ENCODE results near the gene EPC2. TPM values are rescaled to one million over a fixed set of nuclear protein-coding genes. Genes with fewer than 3 reads are reported as not detected.

EPC2 gene
- total and polyA plus RNA-seq, 2 of the 8 experiments (the other 6 are each of a cell fraction or from before 2014, with no cell fraction given): 16.1 to 25.7 TPM

DNA sequence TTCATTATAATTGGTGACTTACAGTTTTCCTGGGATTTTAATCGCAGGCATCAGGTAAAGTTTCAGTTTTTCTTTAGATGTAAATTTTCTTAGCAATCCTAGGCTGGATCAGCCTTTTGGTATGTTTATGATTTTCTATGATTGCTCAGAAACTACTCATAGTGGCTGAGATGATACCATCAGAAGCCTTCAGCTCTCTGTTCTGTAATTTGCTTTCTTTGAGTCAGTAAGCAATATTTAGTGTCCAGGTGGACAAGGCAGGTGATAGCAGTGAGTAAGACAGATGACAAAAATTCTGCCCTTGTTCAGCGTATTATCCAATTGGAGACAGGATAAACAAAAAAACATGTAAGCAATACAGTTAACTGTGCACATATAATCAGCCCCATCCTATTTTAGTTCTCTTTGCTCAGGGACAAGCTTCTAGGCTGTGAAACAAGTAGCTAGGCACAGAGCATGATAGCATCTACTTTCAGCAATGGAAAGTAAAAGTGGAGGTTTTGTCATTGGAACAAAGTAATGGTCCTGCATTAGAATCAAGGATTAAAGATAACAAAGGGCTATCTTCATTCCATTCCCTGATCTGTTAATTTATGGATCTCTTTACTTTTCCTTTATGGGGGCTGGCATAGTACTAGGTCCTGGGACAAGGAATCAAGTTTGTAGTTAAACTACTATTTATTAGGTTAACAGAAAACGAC lies 100.8 kb downstream of the EPC2 start (continued):
- TF ChIP-seq, protein P1, sequence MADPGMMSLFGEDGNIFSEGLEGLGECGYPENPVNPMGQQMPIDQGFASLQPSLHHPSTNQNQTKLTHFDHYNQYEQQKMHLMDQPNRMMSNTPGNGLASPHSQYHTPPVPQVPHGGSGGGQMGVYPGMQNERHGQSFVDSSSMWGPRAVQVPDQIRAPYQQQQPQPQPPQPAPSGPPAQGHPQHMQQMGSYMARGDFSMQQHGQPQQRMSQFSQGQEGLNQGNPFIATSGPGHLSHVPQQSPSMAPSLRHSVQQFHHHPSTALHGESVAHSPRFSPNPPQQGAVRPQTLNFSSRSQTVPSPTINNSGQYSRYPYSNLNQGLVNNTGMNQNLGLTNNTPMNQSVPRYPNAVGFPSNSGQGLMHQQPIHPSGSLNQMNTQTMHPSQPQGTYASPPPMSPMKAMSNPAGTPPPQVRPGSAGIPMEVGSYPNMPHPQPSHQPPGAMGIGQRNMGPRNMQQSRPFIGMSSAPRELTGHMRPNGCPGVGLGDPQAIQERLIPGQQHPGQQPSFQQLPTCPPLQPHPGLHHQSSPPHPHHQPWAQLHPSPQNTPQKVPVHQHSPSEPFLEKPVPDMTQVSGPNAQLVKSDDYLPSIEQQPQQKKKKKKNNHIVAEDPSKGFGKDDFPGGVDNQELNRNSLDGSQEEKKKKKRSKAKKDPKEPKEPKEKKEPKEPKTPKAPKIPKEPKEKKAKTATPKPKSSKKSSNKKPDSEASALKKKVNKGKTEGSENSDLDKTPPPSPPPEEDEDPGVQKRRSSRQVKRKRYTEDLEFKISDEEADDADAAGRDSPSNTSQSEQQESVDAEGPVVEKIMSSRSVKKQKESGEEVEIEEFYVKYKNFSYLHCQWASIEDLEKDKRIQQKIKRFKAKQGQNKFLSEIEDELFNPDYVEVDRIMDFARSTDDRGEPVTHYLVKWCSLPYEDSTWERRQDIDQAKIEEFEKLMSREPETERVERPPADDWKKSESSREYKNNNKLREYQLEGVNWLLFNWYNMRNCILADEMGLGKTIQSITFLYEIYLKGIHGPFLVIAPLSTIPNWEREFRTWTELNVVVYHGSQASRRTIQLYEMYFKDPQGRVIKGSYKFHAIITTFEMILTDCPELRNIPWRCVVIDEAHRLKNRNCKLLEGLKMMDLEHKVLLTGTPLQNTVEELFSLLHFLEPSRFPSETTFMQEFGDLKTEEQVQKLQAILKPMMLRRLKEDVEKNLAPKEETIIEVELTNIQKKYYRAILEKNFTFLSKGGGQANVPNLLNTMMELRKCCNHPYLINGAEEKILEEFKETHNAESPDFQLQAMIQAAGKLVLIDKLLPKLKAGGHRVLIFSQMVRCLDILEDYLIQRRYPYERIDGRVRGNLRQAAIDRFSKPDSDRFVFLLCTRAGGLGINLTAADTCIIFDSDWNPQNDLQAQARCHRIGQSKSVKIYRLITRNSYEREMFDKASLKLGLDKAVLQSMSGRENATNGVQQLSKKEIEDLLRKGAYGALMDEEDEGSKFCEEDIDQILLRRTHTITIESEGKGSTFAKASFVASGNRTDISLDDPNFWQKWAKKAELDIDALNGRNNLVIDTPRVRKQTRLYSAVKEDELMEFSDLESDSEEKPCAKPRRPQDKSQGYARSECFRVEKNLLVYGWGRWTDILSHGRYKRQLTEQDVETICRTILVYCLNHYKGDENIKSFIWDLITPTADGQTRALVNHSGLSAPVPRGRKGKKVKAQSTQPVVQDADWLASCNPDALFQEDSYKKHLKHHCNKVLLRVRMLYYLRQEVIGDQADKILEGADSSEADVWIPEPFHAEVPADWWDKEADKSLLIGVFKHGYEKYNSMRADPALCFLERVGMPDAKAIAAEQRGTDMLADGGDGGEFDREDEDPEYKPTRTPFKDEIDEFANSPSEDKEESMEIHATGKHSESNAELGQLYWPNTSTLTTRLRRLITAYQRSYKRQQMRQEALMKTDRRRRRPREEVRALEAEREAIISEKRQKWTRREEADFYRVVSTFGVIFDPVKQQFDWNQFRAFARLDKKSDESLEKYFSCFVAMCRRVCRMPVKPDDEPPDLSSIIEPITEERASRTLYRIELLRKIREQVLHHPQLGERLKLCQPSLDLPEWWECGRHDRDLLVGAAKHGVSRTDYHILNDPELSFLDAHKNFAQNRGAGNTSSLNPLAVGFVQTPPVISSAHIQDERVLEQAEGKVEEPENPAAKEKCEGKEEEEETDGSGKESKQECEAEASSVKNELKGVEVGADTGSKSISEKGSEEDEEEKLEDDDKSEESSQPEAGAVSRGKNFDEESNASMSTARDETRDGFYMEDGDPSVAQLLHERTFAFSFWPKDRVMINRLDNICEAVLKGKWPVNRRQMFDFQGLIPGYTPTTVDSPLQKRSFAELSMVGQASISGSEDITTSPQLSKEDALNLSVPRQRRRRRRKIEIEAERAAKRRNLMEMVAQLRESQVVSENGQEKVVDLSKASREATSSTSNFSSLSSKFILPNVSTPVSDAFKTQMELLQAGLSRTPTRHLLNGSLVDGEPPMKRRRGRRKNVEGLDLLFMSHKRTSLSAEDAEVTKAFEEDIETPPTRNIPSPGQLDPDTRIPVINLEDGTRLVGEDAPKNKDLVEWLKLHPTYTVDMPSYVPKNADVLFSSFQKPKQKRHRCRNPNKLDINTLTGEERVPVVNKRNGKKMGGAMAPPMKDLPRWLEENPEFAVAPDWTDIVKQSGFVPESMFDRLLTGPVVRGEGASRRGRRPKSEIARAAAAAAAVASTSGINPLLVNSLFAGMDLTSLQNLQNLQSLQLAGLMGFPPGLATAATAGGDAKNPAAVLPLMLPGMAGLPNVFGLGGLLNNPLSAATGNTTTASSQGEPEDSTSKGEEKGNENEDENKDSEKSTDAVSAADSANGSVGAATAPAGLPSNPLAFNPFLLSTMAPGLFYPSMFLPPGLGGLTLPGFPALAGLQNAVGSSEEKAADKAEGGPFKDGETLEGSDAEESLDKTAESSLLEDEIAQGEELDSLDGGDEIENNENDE (IDR thresholded peaks at IDR 0.05; ENCODE audit: insufficient replicate concordance, low read length): no peak
- TF ChIP-seq, protein P2, sequence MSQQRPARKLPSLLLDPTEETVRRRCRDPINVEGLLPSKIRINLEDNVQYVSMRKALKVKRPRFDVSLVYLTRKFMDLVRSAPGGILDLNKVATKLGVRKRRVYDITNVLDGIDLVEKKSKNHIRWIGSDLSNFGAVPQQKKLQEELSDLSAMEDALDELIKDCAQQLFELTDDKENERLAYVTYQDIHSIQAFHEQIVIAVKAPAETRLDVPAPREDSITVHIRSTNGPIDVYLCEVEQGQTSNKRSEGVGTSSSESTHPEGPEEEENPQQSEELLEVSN (IDR thresholded peaks at IDR 0.05): no peak
- TF ChIP-seq RFX5 (IDR thresholded peaks at IDR 0.05; ENCODE audit: borderline replicate concordance, low read depth, low read length) (no peak), TBP (IDR thresholded peaks at IDR 0.05; ENCODE audit: low read depth, low read length) (no peak), RNF2 (IDR thresholded peaks at IDR 0.05; ENCODE audit: borderline replicate concordance, low read depth, low read length, missing control alignments, poor library complexity, severe bottlenecking) (no peak), TAF1 (IDR thresholded peaks at IDR 0.05; ENCODE audit: low read depth, low read length) (no peak), EZH2 (IDR thresholded peaks at IDR 0.05; ENCODE audit: low read depth, low read length, severe bottlenecking) (no peak), CBX5 (IDR thresholded peaks at IDR 0.05; ENCODE audit: low read depth, low read length) (no peak)
- TF ChIP-seq, protein P3, sequence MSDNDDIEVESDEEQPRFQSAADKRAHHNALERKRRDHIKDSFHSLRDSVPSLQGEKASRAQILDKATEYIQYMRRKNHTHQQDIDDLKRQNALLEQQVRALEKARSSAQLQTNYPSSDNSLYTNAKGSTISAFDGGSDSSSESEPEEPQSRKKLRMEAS (IDR thresholded peaks at IDR 0.05): no peak

Data from H1 (cell line).